ENCODE data around the gene PCBP3. TPM values are rescaled to one million over a fixed set of nuclear protein-coding genes. Genes with fewer than 3 reads are reported as not detected.

Gene PCBP3
- total and polyA plus RNA-seq, 2 donors (not counting 3 experiments of a cell fraction or from before 2014, with no cell fraction given): 0.06 to 1.1 TPM

GRCh38 chr21:45774291-45774690 lies 130.8 kb downstream of the PCBP3 start:
- H3K36me3 ChIP-seq (ENCODE audit: control insufficient read depth in 2 of 2, extremely low read depth in 1 of 2, insufficient read depth in 2 of 2, low read length in 2 of 2): no peaks in the 10 kb centered on the region
- no peaks in the 10 kb centered on the region for H3K4me1 ChIP-seq (ENCODE audit: control insufficient read depth, extremely low read depth, insufficient read depth, low read length)
- peaks cover 2% of the 10 kb centered on the region in 2 experiments for H3K27me3 ChIP-seq (ENCODE audit: control insufficient read depth in 2 of 2, insufficient read depth in 2 of 2, low read length in 2 of 2)
- intact Hi-C loops (cut with micrococcal nuclease) (no loop called here), dilution Hi-C loops (cut with MboI; ENCODE audit: extremely low pct_ligation_motif_present, low sequenced_read_pairs) (no loop called here)
- H3K9me3 ChIP-seq (replicated peaks; ENCODE audit: control insufficient read depth, insufficient read depth, low read length): no peaks in the 10 kb centered on the region
- no peaks in the 10 kb centered on the region for H3K79me2 ChIP-seq (ENCODE audit: control insufficient read depth, insufficient read depth, low read length)
- H3K4me2 ChIP-seq (ENCODE audit: insufficient read depth, low read length): no peak overlapping the region
- H3K9me1 ChIP-seq (replicated peaks; ENCODE audit: control insufficient read depth, extremely low read depth, insufficient read depth, low read length): no peaks in the 10 kb centered on the region
- H3K9ac ChIP-seq (replicated peaks; ENCODE audit: extremely low read depth, insufficient read depth, low read length): no peak overlapping the region
- H3K27ac ChIP-seq (ENCODE audit: insufficient read depth, low read depth, low read length): no peak overlapping the region
- no peak for FAIRE-seq
- CTCF ChIA-PET: interaction anchor here (1.2 kb wide), 1 partner anchor 10 kb away, joined by 3 read pairs; no protein-coding TSS in a partner anchor
- no peak for TF ChIP-seq MAX (IDR thresholded peaks at IDR 0.05; ENCODE audit: insufficient read depth, insufficient read length)
- TF ChIP-seq GATA2 (IDR thresholded peaks at IDR 0.05; ENCODE audit: insufficient read depth, insufficient read length, low read depth, low read length): no peak
- no peak for TF ChIP-seq FOS (IDR thresholded peaks at IDR 0.05; ENCODE audit: borderline replicate concordance, insufficient read depth, low read length)
- no peak for TF ChIP-seq MYC (IDR thresholded peaks at IDR 0.05; ENCODE audit: low read depth, low read length)
- TF ChIP-seq POLR2AphosphoS5 (IDR thresholded peaks at IDR 0.05; ENCODE audit: insufficient read depth, low read depth, low read length): no peak
- TF ChIP-seq CTCF (IDR thresholded peaks at IDR 0.05; ENCODE audit: extremely low read depth in 1 of 2, insufficient read depth in 1 of 2, low read depth in 1 of 2, low read length in 2 of 2): no peak
- no peak for TF ChIP-seq POLR2A (IDR thresholded peaks at IDR 0.05; ENCODE audit: low read depth, low read length)
- no peak for TF ChIP-seq JUN (IDR thresholded peaks at IDR 0.05; ENCODE audit: borderline replicate concordance, insufficient read depth, insufficient read length, low read depth)
- TF ChIP-seq EZH2 (IDR thresholded peaks at IDR 0.05; ENCODE audit: borderline replicate concordance, low read depth, low read length, severe bottlenecking): no peak
- POLR2A ChIA-PET: no interaction called here
- no peak for DNase-seq (ENCODE audit: low read depth, low spot score)
- no peak overlapping the region for H3K4me3 ChIP-seq (replicated peaks in 1 of 3; ENCODE audit: insufficient read depth in 1 of 3, low read depth in 1 of 3, low read length in 3 of 3)
- no peaks in the 10 kb centered on the region for H4K20me1 ChIP-seq (replicated peaks; ENCODE audit: control insufficient read depth, extremely low read depth, insufficient read depth, low read length)
- BruUV-seq (replicated peaks): no TSS peak
- H2AFZ ChIP-seq (ENCODE audit: low read depth, low read length): no peak overlapping the region

All from endothelial cell of umbilical vein (primary cell).